HepG2 (cell line): Measurements from ENCODE around the gene FAM222A. TPM values are rescaled to one million over a fixed set of nuclear protein-coding genes. Genes with fewer than 3 reads are reported as not detected.

ENCODE experiments used
- ATAC-seq: fragments of 200-7000 bp; cut with Tn5 transposase; 3 replicates; pipeline ENCODE4 v1.9.1; 2020; ENCODE audit warnings: mild to moderate bottlenecking, moderate library complexity
- BruUV-seq: library from RNA; stranded (reverse); fragments of 400-500 nt; replicated peaks from 2 replicates; lab custom pipeline; 2021; lab: Mats Ljungman, UMichigan
- CTCF ChIA-PET: fragments of 300-600 bp; formaldehyde crosslinking; extraction: SDS; loops from one replicate; lab custom pipeline; 2021; ENCODE audit warnings: low total read pairs, inconsistent platforms, low intra/inter-chr PET ratio; lab: Yijun Ruan, JAX
- POLR2A ChIA-PET: fragments of 350-600 bp; sonication (Branson Sonifier 250); formaldehyde crosslinking; loops from one replicate; lab custom pipeline; 2020; ENCODE audit warnings: antibody characterized with exemption, inconsistent platforms; lab: Yijun Ruan, JAX
- DNase-seq: peaks from one replicate; pipeline ENCODE4 v3.0.0-alpha.2; 2015; ENCODE audit warnings: low spot score
- FAIRE-seq: peaks from 3 replicates; lab custom pipeline; 2011; peaks lifted over from hg19 to GRCh38; lab: Jason Lieb, UNC
- H2AFZ ChIP-seq: one replicate; pipeline ENCODE4 v1.6.1; 2011; ENCODE audit warnings: low read length, inconsistent platforms
- H3K27ac ChIP-seq: fragments of 300-600 bp; 3 replicates; pipeline ENCODE4 v1.8.0; 2011; ENCODE audit warnings: mixed run types, mild to moderate bottlenecking, mixed read lengths, low read length, inconsistent platforms; ENCODE audit not compliant: insufficient read depth; ENCODE audit errors: extremely low read length
- H3K27me3 ChIP-seq, 2 experiments: fragments of 200-600 bp in 1 of 2; 2 replicates in 1 of 2; 3 replicates in 1 of 2; pipeline versions ENCODE4 v1.6.0 to v1.8.0; 2011; ENCODE audit warnings: low read length in 2 of 2, mild to moderate bottlenecking in 2 of 2, moderate library complexity in 2 of 2, inconsistent platforms in 1 of 2; ENCODE audit not compliant: insufficient read depth in 2 of 2, control insufficient read depth in 1 of 2
- H3K36me3 ChIP-seq, 2 experiments: fragments of 200-600 bp in 1 of 2; replicated peaks in 1 of 2; 2 replicates in 1 of 2; 3 replicates in 1 of 2; pipeline versions ENCODE4 v1.5.1 to v1.8.0; 2011; ENCODE audit warnings: low read length in 2 of 2, inconsistent platforms in 1 of 2; ENCODE audit not compliant: insufficient read depth in 2 of 2, control insufficient read depth in 1 of 2
- H3K4me1 ChIP-seq: 2 replicates; pipeline ENCODE4 v1.5.1; 2012; ENCODE audit warnings: low read length, inconsistent platforms; ENCODE audit not compliant: insufficient read depth
- H3K4me2 ChIP-seq: 2 replicates; pipeline ENCODE4 v1.6.0; 2011; ENCODE audit warnings: low read depth, low read length, inconsistent platforms
- H3K4me3 ChIP-seq, 3 experiments: fragments of 200-600 bp in 1 of 3; sonication (generic), shearing (Covaris generic) in 1 of 3; replicated peaks in 1 of 3; 2 replicates each; pipeline ENCODE4 v1.5.1; 2011 to 2016; ENCODE audit warnings: low read length in 3 of 3, inconsistent platforms in 2 of 3, low read depth in 2 of 3, mild to moderate bottlenecking in 2 of 3, control low read depth in 1 of 3, mixed read lengths in 1 of 3; ENCODE audit not compliant: insufficient read depth in 1 of 3
- H3K79me2 ChIP-seq: one replicate; pipeline ENCODE4 v1.6.1; 2011; ENCODE audit warnings: low read length, inconsistent platforms; ENCODE audit not compliant: insufficient read depth
- H3K9ac ChIP-seq: 2 replicates; pipeline ENCODE4 v1.6.0; 2011; ENCODE audit warnings: mild to moderate bottlenecking, low read depth, low read length, inconsistent platforms; ENCODE audit not compliant: insufficient read depth
- H3K9me3 ChIP-seq: 2 replicates; pipeline ENCODE4 v1.5.1; 2012; ENCODE audit warnings: mild to moderate bottlenecking, low read length
- H4K20me1 ChIP-seq: 2 replicates; pipeline ENCODE4 v1.6.0; 2011; ENCODE audit warnings: inconsistent platforms, mild to moderate bottlenecking, low read length, moderate library complexity; ENCODE audit not compliant: insufficient read depth
- AGO2 ChIP-seq: fragments of 200-400 bp; formaldehyde crosslinking; optimal IDR thresholded peaks from 2 replicates; pipeline ENCODE3; 2017; ENCODE audit warnings: mild to moderate bottlenecking, low read depth, low read length, moderate library complexity
- KDM2A ChIP-seq: sonication (generic); formaldehyde crosslinking; IDR thresholded peaks from 2 replicates; pipeline ENCODE4 v1.4.0; 2020; ENCODE audit warnings: low read depth, missing genetic modification reagents, borderline replicate concordance
- SP5 ChIP-seq: IDR thresholded peaks from 2 replicates; pipeline ENCODE4 v1.6.1; 2016; ENCODE audit warnings: low read depth, borderline replicate concordance
- TBX2 ChIP-seq: sonication (generic); formaldehyde crosslinking; IDR thresholded peaks from 2 replicates; pipeline ENCODE4 v1.5.0; 2020; ENCODE audit warnings: missing genetic modification reagents, mild to moderate bottlenecking, borderline replicate concordance
- ZNF720 ChIP-seq: sonication (generic); formaldehyde crosslinking; IDR thresholded peaks from 2 replicates; pipeline ENCODE4 v1.4.0; 2020; ENCODE audit warnings: missing genetic modification reagents
- ZNF724P ChIP-seq: sonication (generic); formaldehyde crosslinking; IDR thresholded peaks from 2 replicates; pipeline ENCODE4 v1.8.0; 2022; ENCODE audit warnings: missing genetic modification reagents, borderline replicate concordance
- whole genome bisulfite sequencing: methylation state at CpG from one replicate; pipeline ENCODE4 v1.1.6; 2017; ENCODE audit warnings: low lambda C conversion rate; 5-methylcytosine and 5-hydroxymethylcytosine counted together
- in situ Hi-C: cut with HindIII; loops from 2 replicates; pipeline ENCODE4 v1.10.0; 2017; ENCODE audit warnings: low pct_unique_long_range_greater_than_20kb; ENCODE audit not compliant: extremely low pct_ligation_motif_present
- intact Hi-C: fragments of 100-400 bp; cut with micrococcal nuclease; formaldehyde crosslinking; loops from one replicate; pipeline ENCODE4 v1.10.0; 2022; ENCODE audit not compliant: unreplicated experiment
- polyA plus RNA-seq, 8 experiments: library from polyadenylated mRNA; depleted of rRNA in 3 of 8; stranded (reverse) in 7 of 8; unstranded in 1 of 8; fragments of >200 nt; fragmentation: Illumina TruSeq in 4 of 8; extraction: Trizol in 4 of 8; gene quantifications; 2 replicates each; pipeline versions ENCODE4 v1.2.1 to v1.2.3, GENCODE V29; 2011 to 2016; ENCODE audit warnings: low read depth in 4 of 8, missing spikeins in 1 of 8, mixed read lengths in 1 of 8; ENCODE audit not compliant: insufficient read depth in 1 of 8
- total RNA-seq, 5 experiments: library from RNA; depleted of rRNA; stranded (reverse); fragments of >200 nt; fragmentation: Illumina TruSeq; extraction: Trizol; gene quantifications; 2 replicates each; pipeline ENCODE4 v1.2.3, GENCODE V29; 2016; ENCODE audit warnings: low read depth in 1 of 5

The FAM222A gene
- total and polyA plus RNA-seq, 2 of the 13 experiments (the other 11 are each of a cell fraction or from before 2014, with no cell fraction given), result 2.7 to 9.6 TPM

DNA sequence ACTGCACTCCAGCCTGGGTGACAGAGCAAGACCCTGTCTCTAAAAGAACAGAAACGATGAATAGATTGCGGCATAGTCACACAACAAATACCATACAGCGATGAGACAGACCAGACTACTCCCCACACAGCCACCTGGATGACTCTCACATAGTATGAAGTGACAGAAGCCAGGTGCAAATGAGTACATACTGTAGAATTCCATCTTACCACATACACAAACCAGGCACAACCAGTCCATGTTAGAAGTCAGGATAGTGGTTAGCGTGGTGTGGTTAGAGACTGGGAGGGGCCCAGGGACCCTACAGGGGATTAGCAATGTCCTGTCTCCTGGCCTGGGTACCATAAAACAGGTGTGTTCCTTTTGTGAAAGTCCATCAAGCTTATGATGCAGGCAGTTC is 53.8 kb downstream of the FAM222A start:
- BruUV-seq, result no TSS peak
- 95% methylated on average over 4 of the region's 4 CpGs for WGBS

DNA sequence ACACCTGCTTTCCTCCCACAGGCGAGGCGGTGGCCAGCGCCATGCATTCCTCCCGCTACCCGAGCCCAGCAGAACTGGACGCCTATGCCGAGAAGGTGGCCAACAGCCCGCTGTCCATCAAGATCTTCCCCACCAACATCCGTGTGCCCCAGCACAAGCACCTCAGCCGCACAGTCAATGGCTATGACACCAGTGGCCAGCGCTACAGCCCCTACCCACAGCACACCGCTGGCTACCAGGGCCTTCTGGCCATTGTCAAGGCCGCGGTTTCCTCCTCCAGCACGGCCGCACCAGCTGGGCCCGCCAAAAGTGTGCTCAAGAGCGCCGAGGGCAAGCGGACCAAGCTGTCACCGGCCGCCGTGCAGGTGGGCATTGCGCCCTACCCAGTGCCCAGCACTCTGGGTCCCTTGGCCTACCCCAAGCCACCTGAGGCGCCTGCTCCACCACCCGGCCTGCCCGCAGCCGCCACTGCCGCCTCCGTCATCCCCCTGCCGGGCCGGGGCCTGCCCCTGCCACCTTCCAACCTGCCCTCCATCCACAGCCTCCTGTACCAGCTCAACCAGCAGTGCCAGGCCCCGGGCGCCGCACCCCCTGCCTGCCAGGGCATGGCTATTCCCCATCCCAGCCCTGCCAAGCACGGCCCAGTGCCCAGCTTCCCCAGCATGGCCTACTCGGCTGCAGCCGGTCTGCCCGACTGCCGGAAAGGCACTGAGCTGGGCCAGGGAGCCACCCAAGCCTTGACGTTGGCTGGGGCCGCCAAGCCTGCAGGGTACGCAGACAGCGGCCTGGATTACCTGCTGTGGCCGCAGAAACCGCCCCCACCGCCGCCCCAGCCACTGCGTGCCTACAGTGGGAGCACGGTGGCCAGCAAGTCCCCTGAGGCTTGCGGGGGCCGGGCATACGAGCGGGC is 54.6 kb downstream of the FAM222A start:
- ATAC-seq (no peak), DNase-seq (no peak), FAIRE-seq (no peak)
- no peak overlapping the region for H2AFZ ChIP-seq
- H3K27ac ChIP-seq, result no peak overlapping the region
- no peaks in the 10 kb centered on the region for H3K9me3 ChIP-seq
- H3K36me3 ChIP-seq, result peaks cover 1 to 17% of the 10 kb centered on the region in 2 experiments; a peak in 2 of 5 replicates
- 98% methylated on average over 28 of the region's 54 CpGs for WGBS
- in situ Hi-C loops (no loop called here), intact Hi-C loops (no loop called here)
- H3K9ac ChIP-seq, result no peak overlapping the region
- POLR2A ChIA-PET, result no interaction called here
- no peak for TF ChIP-seq ZNF724P (CRISPR knock-in tag)
- TF ChIP-seq AGO2, result peak; percentile 48
- TF ChIP-seq SP5, result no peak
- CTCF ChIA-PET, result no interaction called here
- no peaks in the 10 kb centered on the region for H3K27me3 ChIP-seq
- peaks cover 10% of the 10 kb centered on the region for H3K4me1 ChIP-seq
- H3K4me2 ChIP-seq, result no peak overlapping the region
- H3K4me3 ChIP-seq, result no peak overlapping the region
- BruUV-seq, result no TSS peak
- no peaks in the 10 kb centered on the region for H4K20me1 ChIP-seq
- H3K79me2 ChIP-seq, result no peaks in the 10 kb centered on the region

More for the DNA sequence above, 53.8 kb downstream of the FAM222A start:
- Histone ChIP-seq H4K20me1 (no peaks in the 10 kb centered on the region), H2AFZ (no peak overlapping the region), H3K4me3 (no peak overlapping the region), H3K9ac (no peak overlapping the region), H3K27ac (no peak overlapping the region), H3K4me1 (peaks cover 2% of the 10 kb centered on the region), H3K9me3 (no peaks in the 10 kb centered on the region), H3K36me3 (peaks cover 1 to 17% of the 10 kb centered on the region in 2 experiments; a peak in 2 of 5 replicates), H3K79me2 (no peaks in the 10 kb centered on the region), H3K4me2 (no peak overlapping the region), H3K27me3 (no peaks in the 10 kb centered on the region)
- POLR2A ChIA-PET, result no interaction called here
- TF ChIP-seq ZNF720 (CRISPR knock-in tag) (no peak), KDM2A (CRISPR knock-in tag) (no peak), TBX2 (CRISPR knock-in tag) (no peak)
- DNase-seq (no peak), ATAC-seq (no peak), FAIRE-seq (no peak)
- in situ Hi-C loops (no loop called here), intact Hi-C loops (no loop called here)
- CTCF ChIA-PET, result no interaction called here
